Panc1 (cell line): Measurements from ENCODE around the gene HMGN2. TPM values are rescaled to one million over a fixed set of nuclear protein-coding genes. Genes with fewer than 3 reads are reported as not detected.

Experiments used
- ATAC-seq: fragments of 200-7000 bp; cut with Tn5 transposase; 2 replicates; pipeline ENCODE4 v1.9.1; 2020; ENCODE audit warnings: mild to moderate bottlenecking, moderate library complexity
- BruUV-seq: library from RNA; stranded (reverse); fragments of 400-500 nt; replicated peaks from 2 replicates; lab custom pipeline; 2021; lab: Mats Ljungman, UMichigan
- CTCF ChIA-PET: fragments of 300-600 bp; sonication (Branson Sonifier 250); formaldehyde crosslinking; loops from one replicate; lab custom pipeline; 2022; ENCODE audit warnings: antibody characterized with exemption; lab: Charles Lee
- POLR2A ChIA-PET: fragments of 300-600 bp; sonication (Branson Sonifier 250); formaldehyde crosslinking; loops from one replicate; lab custom pipeline; 2022; ENCODE audit warnings: antibody characterized with exemption; lab: Charles Lee
- DNase-seq: peaks from one replicate; pipeline ENCODE4 v3.0.0-alpha.2; 2010; ENCODE audit warnings: low read depth, low spot score
- H3K27ac ChIP-seq: 2 replicates; pipeline ENCODE4 v1.5.1; 2011; ENCODE audit warnings: mild to moderate bottlenecking, low read length, inconsistent platforms
- H3K27me3 ChIP-seq: fragments of 200-500 bp; sonication (Bioruptor generic); 2 replicates; pipeline ENCODE4 v1.6.0; 2014; ENCODE audit warnings: low read length, inconsistent platforms; ENCODE audit not compliant: control insufficient read depth, insufficient read depth
- H3K36me3 ChIP-seq: fragments of 200-500 bp; sonication (Bioruptor generic); 2 replicates; pipeline ENCODE4 v1.5.1; 2014; ENCODE audit warnings: inconsistent platforms, mild to moderate bottlenecking, low read length, moderate library complexity; ENCODE audit not compliant: control insufficient read depth, insufficient read depth
- H3K4me1 ChIP-seq: 2 replicates; pipeline ENCODE4 v1.5.1; 2011; ENCODE audit warnings: inconsistent platforms, mild to moderate bottlenecking, low read length, moderate library complexity; ENCODE audit not compliant: control insufficient read depth, insufficient read depth
- H3K4me3 ChIP-seq, 2 experiments: 2 replicates each; pipeline ENCODE4 v1.5.1; 2011 to 2012; ENCODE audit warnings: low read depth in 2 of 2, low read length in 2 of 2, mild to moderate bottlenecking in 2 of 2, inconsistent platforms in 1 of 2, moderate library complexity in 1 of 2
- H3K9me3 ChIP-seq: fragments of 200-500 bp; sonication (Bioruptor generic); 2 replicates; pipeline ENCODE4 v1.5.1; 2014; ENCODE audit warnings: low read depth, mild to moderate bottlenecking, inconsistent platforms, low read length, moderate library complexity; ENCODE audit not compliant: control insufficient read depth, insufficient read depth
- CTCF ChIP-seq: fragments of 450-650 bp; IDR thresholded peaks from 2 replicates; pipeline ENCODE4 v1.5.1; 2017; ENCODE audit warnings: mild to moderate bottlenecking
- POLR2AphosphoS5 ChIP-seq: IDR thresholded peaks from 2 replicates; pipeline ENCODE4 v1.6.1; 2012; ENCODE audit warnings: mild to moderate bottlenecking, low read depth, low read length, moderate library complexity
- REST ChIP-seq, 2 experiments: IDR thresholded peaks; 2 replicates each; pipeline ENCODE4 v1.6.1; 2011 to 2012; ENCODE audit warnings: low read depth in 2 of 2, control low read depth in 1 of 2, low read length in 1 of 2, mild to moderate bottlenecking in 1 of 2, moderate library complexity in 1 of 2; ENCODE audit not compliant: insufficient read depth in 1 of 2
- SIN3A ChIP-seq: IDR thresholded peaks from 2 replicates; pipeline ENCODE4 v1.6.1; 2012; ENCODE audit warnings: low read depth, mild to moderate bottlenecking, low read length, moderate library complexity, borderline replicate concordance; ENCODE audit not compliant: insufficient read depth
- TCF7L2 ChIP-seq: IDR thresholded peaks from 2 replicates; pipeline ENCODE4 v1.6.1; 2011; ENCODE audit warnings: mild to moderate bottlenecking, low read depth, low read length, inconsistent platforms
- in situ Hi-C: cut with HindIII; loops from 2 replicates; pipeline ENCODE4 v1.10.0; 2016; ENCODE audit warnings: low sequenced_read_pairs, low pct_unique_long_range_greater_than_20kb
- intact Hi-C: fragments of 100-400 bp; cut with micrococcal nuclease; formaldehyde crosslinking; loops from one replicate; pipeline ENCODE4 v1.10.0; 2022; ENCODE audit not compliant: unreplicated experiment
- total RNA-seq: library from RNA; stranded (reverse); gene quantifications from one replicate; pipeline ENCODE4 v1.2.1, GENCODE V29; 2021; ENCODE audit not compliant: unreplicated experiment

Gene HMGN2
- total RNA-seq, 1 experiment from 2014 or later = 496 TPM

GRCh38 chr1:26459573-26460031, 12.6 kb upstream of the HMGN2 start:
- ChIA-PET CTCF (interaction anchor here (2.1 kb wide), 1 partner anchor 10 kb away, joined by 7 read pairs; no protein-coding TSS in a partner anchor), POLR2A (no interaction called here)

GRCh38 chr1:26468911-26469310, 3.3 kb upstream of the HMGN2 start:
- POLR2A ChIA-PET = no interaction called here
- no peak overlapping the region for H3K4me3 ChIP-seq
- H3K27ac ChIP-seq = no peak overlapping the region
- no peaks in the 10 kb centered on the region for H3K9me3 ChIP-seq
- TF ChIP-seq TCF7L2 (no peak), REST (IDR thresholded peaks at IDR 0.05; ENCODE audit: insufficient read depth in 1 of 2, low read depth in 2 of 2, low read length in 1 of 2) (no peak)
- peaks cover 12% of the 10 kb centered on the region for H3K4me1 ChIP-seq
- DNase-seq (no peak), ATAC-seq (no peak)
- peaks cover 11% of the 10 kb centered on the region for H3K36me3 ChIP-seq
- in situ Hi-C loops (no loop called here), intact Hi-C loops (no loop called here)
- no peaks in the 10 kb centered on the region for H3K27me3 ChIP-seq
- no TSS peak for BruUV-seq
- CTCF ChIA-PET = interaction anchor here (1.9 kb wide), 1 partner anchor 9 kb away, joined by 7 read pairs; no protein-coding TSS in a partner anchor

More at GRCh38 chr1:26459573-26460031, 12.6 kb upstream of the HMGN2 start:
- in situ Hi-C loops (no loop called here), intact Hi-C loops (no loop called here)
- no peak for DNase-seq
- Histone ChIP-seq H3K4me1 (no peaks in the 10 kb centered on the region), H3K4me3 (no peak overlapping the region), H3K9me3 (no peaks in the 10 kb centered on the region), H3K27ac (no peak overlapping the region), H3K36me3 (no peaks in the 10 kb centered on the region; the same call in 1 of the 2 replicates), H3K27me3 (no peaks in the 10 kb centered on the region)
- TF ChIP-seq POLR2AphosphoS5 (no peak), SIN3A (no peak), TCF7L2 (no peak), REST (IDR thresholded peaks at IDR 0.05; ENCODE audit: insufficient read depth in 1 of 2, low read depth in 2 of 2, low read length in 1 of 2) (no peak), CTCF (no peak)
- BruUV-seq = no TSS peak
- ATAC-seq = no peak
